ENCODE measurements around the gene BIRC7. TPM values are rescaled to one million over a fixed set of nuclear protein-coding genes. Genes with fewer than 3 reads are reported as not detected.

BIRC7 gene
- total RNA-seq, 1 donor from 2014 or later, result not detected

DNA sequence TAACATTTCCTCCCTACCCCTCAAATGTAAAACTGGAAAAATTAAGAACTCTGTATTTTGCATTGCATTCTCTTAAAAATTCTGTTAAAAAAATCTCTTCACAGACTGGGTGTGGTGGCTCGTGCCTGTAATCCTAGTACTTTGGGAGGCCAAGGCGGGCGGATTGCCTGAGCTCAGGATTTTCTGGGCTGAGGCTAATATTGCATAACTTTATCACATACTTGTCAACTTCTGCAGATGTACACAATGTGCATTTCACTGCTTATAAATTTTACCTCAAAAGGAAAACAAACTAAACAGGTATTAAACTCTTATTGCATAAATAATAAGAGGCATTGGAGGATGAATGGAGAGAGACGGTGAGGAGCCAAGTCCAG lies 40.9 kb upstream of the BIRC7 start:
- peaks cover 37% of the 10 kb centered on the region for H3K36me3 Mint-ChIP-seq (ENCODE audit: low read depth)
- H3K4me3 Mint-ChIP-seq (ENCODE audit: low read depth), result no peak overlapping the region
- no peaks in the 10 kb centered on the region for H3K27me3 Mint-ChIP-seq (ENCODE audit: low read depth)
- no peak overlapping the region for H3K27ac Mint-ChIP-seq
- no peak for DNase-seq (ENCODE audit: low spot score)
- intact Hi-C loops (cut with micrococcal nuclease), result no loop called here
- no peaks in the 10 kb centered on the region for H3K9me3 Mint-ChIP-seq
- H3K4me1 Mint-ChIP-seq (ENCODE audit: low read depth), result peaks cover 17% of the 10 kb centered on the region

DNA sequence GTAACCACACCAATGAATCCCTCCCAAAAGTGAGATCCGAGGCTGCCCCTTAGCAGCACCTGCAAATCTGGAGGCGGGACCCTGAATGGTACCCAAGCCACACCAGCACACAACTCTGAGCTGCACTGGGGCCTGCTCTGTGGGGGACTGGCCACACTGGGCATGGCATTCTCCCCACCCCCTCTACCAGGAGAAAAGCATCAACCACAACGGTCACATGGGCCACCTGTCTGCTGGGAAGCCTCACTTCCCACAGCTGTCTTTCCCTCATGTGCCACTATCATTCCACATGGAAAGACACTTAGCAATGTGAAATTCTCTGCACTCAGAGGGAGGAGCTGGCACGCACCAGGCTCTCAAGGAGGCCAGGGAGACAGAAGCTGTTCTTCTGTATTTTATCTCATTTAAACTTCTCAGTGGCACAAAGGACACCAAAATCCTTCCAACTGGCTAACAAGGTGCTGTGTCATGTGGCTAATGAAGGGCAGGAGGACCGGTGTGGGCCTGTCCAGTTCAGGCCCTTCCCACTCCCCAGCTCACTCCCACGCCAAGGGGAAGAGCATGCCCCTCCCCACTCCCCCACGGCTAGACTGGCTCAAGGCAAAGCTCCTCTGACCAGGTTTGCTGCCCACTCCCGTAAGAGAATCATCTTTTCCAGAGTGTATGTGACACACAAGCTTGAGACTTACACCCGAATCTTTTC lies 38.8 kb upstream of the BIRC7 start:
- Mint-ChIP-seq H3K4me3 (ENCODE audit: low read depth) (no peak overlapping the region), H3K4me1 (ENCODE audit: low read depth) (peaks cover 17% of the 10 kb centered on the region), H3K27ac (no peak overlapping the region), H3K36me3 (ENCODE audit: low read depth) (peaks cover 46% of the 10 kb centered on the region), H3K9me3 (no peaks in the 10 kb centered on the region), H3K27me3 (ENCODE audit: low read depth) (no peaks in the 10 kb centered on the region)
- intact Hi-C loops (cut with micrococcal nuclease), result no loop called here
- no peak for DNase-seq (ENCODE audit: low spot score)

DNA sequence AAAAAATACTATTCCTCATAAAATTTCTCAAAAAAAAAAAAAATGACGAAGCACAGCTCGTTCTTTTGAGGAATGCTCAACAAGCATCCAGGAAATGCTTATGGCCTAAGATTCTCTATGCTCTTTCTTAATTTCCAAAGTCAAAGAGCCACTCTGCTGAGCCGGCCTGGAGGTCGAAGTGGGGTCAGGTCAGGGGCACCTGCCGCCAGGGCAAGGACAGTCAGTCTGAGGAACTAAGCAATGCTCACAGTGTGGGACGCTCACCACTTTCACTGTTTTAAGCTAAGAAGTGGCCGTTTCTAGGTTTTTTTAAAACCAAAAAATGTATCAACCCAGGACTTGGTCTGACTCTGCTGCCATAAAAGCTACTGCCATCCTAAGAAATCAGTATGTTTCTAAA lies 37.1 kb upstream of the BIRC7 start:
- Mint-ChIP-seq H3K36me3 (ENCODE audit: low read depth) (peaks cover 55% of the 10 kb centered on the region), H3K27ac (no peak overlapping the region), H3K4me3 (ENCODE audit: low read depth) (no peak overlapping the region), H3K9me3 (no peaks in the 10 kb centered on the region), H3K4me1 (ENCODE audit: low read depth) (peaks cover 17% of the 10 kb centered on the region), H3K27me3 (ENCODE audit: low read depth) (no peaks in the 10 kb centered on the region)
- DNase-seq (ENCODE audit: low spot score), result no peak
- intact Hi-C loops (cut with micrococcal nuclease), result no loop called here

DNA sequence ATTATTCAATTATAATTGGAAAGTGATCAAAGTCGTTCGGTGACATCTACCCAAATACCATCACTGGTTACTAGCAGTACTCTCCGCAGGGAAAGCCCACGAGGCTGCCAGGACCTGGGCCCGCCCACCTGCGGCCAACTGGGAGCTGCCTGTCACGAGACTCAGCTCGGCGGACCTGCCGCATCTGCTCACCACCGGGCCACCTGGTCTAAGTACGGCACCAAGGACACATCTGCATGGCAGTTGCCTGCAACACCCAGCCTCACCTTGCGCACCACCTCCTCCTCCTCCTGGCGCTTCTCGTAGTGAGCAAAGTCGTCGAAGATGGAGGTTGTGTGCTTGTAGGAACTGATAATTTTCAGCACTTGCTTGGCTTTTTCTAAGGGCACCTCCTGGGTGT lies 33.7 kb upstream of the BIRC7 start:
- no peak overlapping the region for H3K27ac Mint-ChIP-seq
- no peaks in the 10 kb centered on the region for H3K9me3 Mint-ChIP-seq
- no peak overlapping the region for H3K4me3 Mint-ChIP-seq (ENCODE audit: low read depth)
- H3K4me1 Mint-ChIP-seq (ENCODE audit: low read depth), result peaks cover 9% of the 10 kb centered on the region
- DNase-seq (ENCODE audit: low spot score), result no peak
- H3K27me3 Mint-ChIP-seq (ENCODE audit: low read depth), result no peaks in the 10 kb centered on the region
- intact Hi-C loops (cut with micrococcal nuclease), result no loop called here
- peaks cover 64% of the 10 kb centered on the region for H3K36me3 Mint-ChIP-seq (ENCODE audit: low read depth)

DNA sequence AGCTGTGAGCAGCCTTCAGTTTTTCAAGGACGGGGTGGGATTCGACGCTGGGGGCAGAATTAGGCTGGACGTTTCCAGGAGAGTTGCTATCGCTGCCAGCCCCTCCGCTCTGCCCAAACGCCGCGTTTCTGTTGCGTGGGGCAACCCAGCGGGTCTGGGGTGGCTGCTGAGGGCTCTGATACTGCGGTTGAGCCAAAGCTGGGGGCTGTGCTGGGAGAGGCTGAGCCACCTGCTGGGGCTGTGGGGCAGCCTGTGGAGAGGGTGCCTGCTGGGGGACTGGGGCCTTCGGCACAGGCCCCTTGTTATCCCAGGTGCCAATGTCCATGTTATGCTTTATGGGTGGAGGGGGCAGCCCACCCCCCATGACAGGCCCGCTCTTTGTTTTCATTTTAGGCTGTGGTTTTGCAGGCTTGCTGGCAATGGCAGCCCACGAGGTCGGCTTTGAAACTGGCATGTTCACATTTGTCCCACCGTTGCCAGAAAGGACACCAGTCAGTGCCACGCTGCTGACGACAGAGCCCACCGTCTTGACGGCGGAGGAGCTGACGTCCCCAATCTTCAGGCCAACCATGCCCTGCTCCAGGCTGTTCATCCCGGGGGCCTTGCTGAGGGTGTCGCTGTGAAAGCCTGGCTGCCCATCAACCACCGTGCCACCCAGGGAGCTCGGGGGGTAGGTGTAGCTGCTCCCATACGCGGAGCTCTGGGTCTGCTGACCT lies 32.7 kb upstream of the BIRC7 start:
- Mint-ChIP-seq H3K27ac (no peak overlapping the region), H3K9me3 (no peaks in the 10 kb centered on the region), H3K36me3 (ENCODE audit: low read depth) (peaks cover 66% of the 10 kb centered on the region), H3K4me3 (ENCODE audit: low read depth) (no peak overlapping the region), H3K27me3 (ENCODE audit: low read depth) (no peaks in the 10 kb centered on the region), H3K4me1 (ENCODE audit: low read depth) (peaks cover under 1% of the 10 kb centered on the region)
- intact Hi-C loops (cut with micrococcal nuclease), result no loop called here
- no peak for DNase-seq (ENCODE audit: low spot score)

DNA sequence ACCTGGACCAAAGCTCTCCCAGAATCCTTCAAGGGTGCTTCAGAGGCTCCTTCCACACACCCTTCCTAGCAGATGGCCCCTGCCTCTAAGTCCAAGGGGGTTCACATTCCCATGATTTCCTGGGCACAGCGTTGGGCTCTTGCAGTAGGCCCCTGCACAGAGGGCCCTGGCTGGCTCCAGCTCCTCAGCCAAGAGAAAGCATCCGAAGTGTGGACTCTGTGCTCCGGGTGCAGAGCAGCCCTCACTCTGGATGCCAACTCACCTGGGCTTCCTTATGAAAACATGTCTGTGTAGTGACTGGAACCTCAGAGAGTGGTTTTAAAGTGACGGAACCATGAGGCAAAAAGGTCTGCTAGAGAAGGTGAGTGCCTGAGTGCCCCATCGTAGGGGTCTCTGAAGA lies 31.3 kb upstream of the BIRC7 start:
- intact Hi-C loops (cut with micrococcal nuclease), result no loop called here
- peaks cover 66% of the 10 kb centered on the region for H3K36me3 Mint-ChIP-seq (ENCODE audit: low read depth)
- no peak for DNase-seq (ENCODE audit: low spot score)
- H3K9me3 Mint-ChIP-seq, result no peaks in the 10 kb centered on the region
- no peaks in the 10 kb centered on the region for H3K4me1 Mint-ChIP-seq (ENCODE audit: low read depth)
- H3K4me3 Mint-ChIP-seq (ENCODE audit: low read depth), result no peak overlapping the region
- H3K27ac Mint-ChIP-seq, result no peak overlapping the region
- no peaks in the 10 kb centered on the region for H3K27me3 Mint-ChIP-seq (ENCODE audit: low read depth)

DNA sequence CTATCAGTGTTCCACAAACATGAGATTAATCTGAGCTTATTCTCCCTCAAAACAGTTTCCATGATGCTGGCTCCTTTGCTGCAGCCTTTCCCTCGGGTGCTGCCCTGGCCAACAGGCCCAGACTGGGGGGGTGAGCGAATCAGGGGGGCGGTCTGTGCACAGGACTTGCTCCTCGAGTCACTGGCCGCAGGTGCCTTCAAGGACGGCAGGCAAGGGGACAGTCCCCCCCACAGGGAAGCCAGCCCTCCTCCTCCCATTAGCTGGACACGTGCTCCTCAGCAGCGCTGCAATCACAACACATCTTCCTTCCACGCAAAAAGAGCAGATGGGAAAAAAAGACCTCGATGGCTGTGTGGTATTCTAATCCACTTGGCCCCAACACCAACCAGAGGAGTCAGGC lies 29.8 kb upstream of the BIRC7 start:
- no peaks in the 10 kb centered on the region for H3K9me3 Mint-ChIP-seq
- DNase-seq (ENCODE audit: low spot score), result no peak
- peaks cover 6% of the 10 kb centered on the region for H3K4me1 Mint-ChIP-seq (ENCODE audit: low read depth)
- no peak overlapping the region for H3K27ac Mint-ChIP-seq
- intact Hi-C loops (cut with micrococcal nuclease), result no loop called here
- H3K36me3 Mint-ChIP-seq (ENCODE audit: low read depth), result peaks cover 70% of the 10 kb centered on the region
- H3K4me3 Mint-ChIP-seq (ENCODE audit: low read depth), result no peak overlapping the region
- H3K27me3 Mint-ChIP-seq (ENCODE audit: low read depth), result no peaks in the 10 kb centered on the region

DNA sequence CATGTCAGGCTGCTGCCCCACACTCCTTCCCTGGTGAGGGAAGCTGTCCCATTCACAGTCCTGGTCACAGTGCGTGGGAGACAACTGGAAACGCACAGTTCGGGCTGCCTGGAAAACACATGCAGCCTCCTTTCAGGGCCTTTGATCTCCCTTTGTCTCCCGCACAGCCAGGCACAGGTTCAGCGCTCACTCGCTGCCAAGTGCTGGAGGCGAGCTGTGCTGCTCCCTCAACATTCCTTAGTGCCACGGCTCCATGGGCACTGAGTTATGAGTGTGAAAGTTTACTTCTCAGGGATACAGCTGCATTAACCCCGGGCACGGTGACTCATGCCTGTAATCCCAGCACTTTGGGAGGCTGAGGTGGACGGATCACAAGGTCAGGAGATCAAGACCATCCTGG lies 28.8 kb upstream of the BIRC7 start:
- no peaks in the 10 kb centered on the region for H3K9me3 Mint-ChIP-seq
- no peaks in the 10 kb centered on the region for H3K27me3 Mint-ChIP-seq (ENCODE audit: low read depth)
- H3K4me3 Mint-ChIP-seq (ENCODE audit: low read depth), result no peak overlapping the region
- DNase-seq (ENCODE audit: low spot score), result no peak
- intact Hi-C loops (cut with micrococcal nuclease), result no loop called here
- H3K36me3 Mint-ChIP-seq (ENCODE audit: low read depth), result peaks cover 67% of the 10 kb centered on the region
- peaks cover 9% of the 10 kb centered on the region for H3K4me1 Mint-ChIP-seq (ENCODE audit: low read depth)
- no peak overlapping the region for H3K27ac Mint-ChIP-seq

DNA sequence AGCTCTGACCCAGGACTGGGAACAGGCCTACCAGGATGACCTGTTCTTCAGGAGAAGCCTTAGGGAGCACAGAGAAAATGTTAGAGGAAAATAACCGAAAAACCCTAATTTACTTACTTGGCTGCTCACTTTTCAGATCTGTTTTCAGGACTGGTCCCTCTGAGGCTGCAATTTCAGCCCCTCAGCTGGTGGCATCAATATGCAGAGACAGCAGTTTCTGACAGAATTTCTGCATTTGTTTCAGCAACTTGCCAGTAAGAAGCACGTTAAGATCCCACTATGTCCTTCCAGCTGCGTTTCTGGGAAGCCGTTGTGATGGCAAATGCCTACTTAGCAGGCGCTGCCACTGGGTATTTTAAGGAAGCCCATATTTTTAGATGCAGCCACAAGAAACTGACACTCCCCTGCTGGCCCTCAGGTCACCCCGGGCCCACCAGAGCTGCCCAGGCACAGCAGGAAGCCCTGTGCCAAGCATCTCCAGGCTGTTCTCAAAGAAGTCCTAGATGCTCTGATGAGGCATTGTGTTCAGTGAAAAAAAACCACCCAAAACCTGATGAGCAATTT lies 27.3 kb upstream of the BIRC7 start:
- no peaks in the 10 kb centered on the region for H3K27me3 Mint-ChIP-seq (ENCODE audit: low read depth)
- no peaks in the 10 kb centered on the region for H3K9me3 Mint-ChIP-seq
- H3K4me1 Mint-ChIP-seq (ENCODE audit: low read depth), result peaks cover 19% of the 10 kb centered on the region
- intact Hi-C loops (cut with micrococcal nuclease), result no loop called here
- no peak overlapping the region for H3K4me3 Mint-ChIP-seq (ENCODE audit: low read depth)
- no peak overlapping the region for H3K27ac Mint-ChIP-seq
- DNase-seq (ENCODE audit: low spot score), result no peak
- H3K36me3 Mint-ChIP-seq (ENCODE audit: low read depth), result peaks cover 75% of the 10 kb centered on the region

DNA sequence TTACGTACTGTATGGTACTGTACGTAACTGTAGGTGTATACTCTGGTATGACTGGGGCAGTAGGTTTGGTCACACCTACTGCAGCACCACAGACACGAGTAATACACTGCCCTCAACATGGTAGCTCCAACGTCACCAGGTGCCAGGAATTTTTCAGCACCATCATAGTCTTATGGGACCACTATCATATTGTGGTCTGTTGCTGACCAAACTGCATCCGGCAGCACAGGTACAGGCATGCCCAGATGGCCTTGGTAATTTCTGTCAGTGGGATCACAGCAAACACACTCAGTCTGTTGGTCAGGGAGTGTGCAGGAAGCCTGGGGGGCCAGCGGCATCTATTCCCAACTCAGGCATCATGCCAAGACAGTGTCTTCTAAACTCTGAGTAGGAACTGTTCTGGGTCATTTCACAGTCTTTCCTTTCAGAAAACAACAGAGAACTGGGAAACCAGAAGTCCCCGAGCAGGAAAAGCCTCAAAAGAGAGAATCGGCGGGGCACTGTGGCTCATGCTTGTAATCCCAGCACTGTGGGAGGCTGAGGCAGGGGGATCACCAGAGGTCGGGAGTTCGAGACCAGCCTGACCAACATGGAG lies 25.6 kb upstream of the BIRC7 start:
- no peak for DNase-seq (ENCODE audit: low spot score)
- no peak overlapping the region for H3K27ac Mint-ChIP-seq
- no peak overlapping the region for H3K4me3 Mint-ChIP-seq (ENCODE audit: low read depth)
- peaks cover 76% of the 10 kb centered on the region for H3K36me3 Mint-ChIP-seq (ENCODE audit: low read depth)
- no peaks in the 10 kb centered on the region for H3K9me3 Mint-ChIP-seq
- peaks cover 35% of the 10 kb centered on the region for H3K4me1 Mint-ChIP-seq (ENCODE audit: low read depth)
- intact Hi-C loops (cut with micrococcal nuclease), result no loop called here
- H3K27me3 Mint-ChIP-seq (ENCODE audit: low read depth), result no peaks in the 10 kb centered on the region

DNA sequence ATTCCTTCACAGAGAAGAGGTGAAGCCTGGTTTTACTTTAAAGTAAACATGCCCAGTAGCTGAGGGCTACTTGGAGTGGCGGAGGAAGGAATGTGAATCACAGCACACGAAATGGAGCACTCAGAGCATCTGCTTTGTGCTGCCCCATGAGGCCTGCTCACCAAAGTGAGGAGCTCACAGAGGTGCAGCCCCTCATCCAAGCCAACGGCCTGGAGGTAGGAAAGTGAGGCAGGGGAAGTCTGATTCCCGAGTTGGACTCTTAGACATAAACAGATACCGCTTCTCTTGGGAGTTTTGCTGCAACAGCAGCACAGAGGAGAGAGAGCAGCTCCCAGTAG lies 23.3 kb upstream of the BIRC7 start:
- Mint-ChIP-seq H3K27ac (no peak overlapping the region), H3K36me3 (ENCODE audit: low read depth) (peaks cover 60% of the 10 kb centered on the region), H3K27me3 (ENCODE audit: low read depth) (no peaks in the 10 kb centered on the region), H3K4me1 (ENCODE audit: low read depth) (peaks cover 39% of the 10 kb centered on the region), H3K4me3 (ENCODE audit: low read depth) (no peak overlapping the region), H3K9me3 (no peaks in the 10 kb centered on the region)
- DNase-seq (ENCODE audit: low spot score), result no peak
- intact Hi-C loops (cut with micrococcal nuclease), result no loop called here

DNA sequence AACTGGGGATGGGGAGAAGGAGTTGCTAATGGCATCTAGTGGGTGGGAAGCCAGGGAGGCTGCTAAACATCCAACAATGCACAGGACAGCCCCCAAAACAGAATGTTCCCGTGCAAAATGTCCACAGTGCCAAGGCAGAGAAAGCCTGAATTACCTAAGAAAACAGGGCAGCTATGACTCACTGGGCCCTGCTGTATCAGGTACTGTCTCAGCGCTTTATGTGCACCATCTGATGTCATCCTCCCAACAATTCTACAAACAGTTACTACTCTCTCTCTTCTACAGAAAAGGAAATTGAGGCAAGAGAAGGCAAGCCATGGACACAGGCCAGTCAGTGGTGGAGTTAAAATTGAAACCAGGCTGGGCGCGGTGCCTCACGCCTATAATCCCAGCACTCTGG lies 22.9 kb upstream of the BIRC7 start:
- peaks cover 39% of the 10 kb centered on the region for H3K4me1 Mint-ChIP-seq (ENCODE audit: low read depth)
- H3K27ac Mint-ChIP-seq, result no peak overlapping the region
- no peaks in the 10 kb centered on the region for H3K27me3 Mint-ChIP-seq (ENCODE audit: low read depth)
- no peaks in the 10 kb centered on the region for H3K9me3 Mint-ChIP-seq
- intact Hi-C loops (cut with micrococcal nuclease), result no loop called here
- peaks cover 58% of the 10 kb centered on the region for H3K36me3 Mint-ChIP-seq (ENCODE audit: low read depth)
- no peak for DNase-seq (ENCODE audit: low spot score)
- H3K4me3 Mint-ChIP-seq (ENCODE audit: low read depth), result peak overlapping the region; percentile 11

DNA sequence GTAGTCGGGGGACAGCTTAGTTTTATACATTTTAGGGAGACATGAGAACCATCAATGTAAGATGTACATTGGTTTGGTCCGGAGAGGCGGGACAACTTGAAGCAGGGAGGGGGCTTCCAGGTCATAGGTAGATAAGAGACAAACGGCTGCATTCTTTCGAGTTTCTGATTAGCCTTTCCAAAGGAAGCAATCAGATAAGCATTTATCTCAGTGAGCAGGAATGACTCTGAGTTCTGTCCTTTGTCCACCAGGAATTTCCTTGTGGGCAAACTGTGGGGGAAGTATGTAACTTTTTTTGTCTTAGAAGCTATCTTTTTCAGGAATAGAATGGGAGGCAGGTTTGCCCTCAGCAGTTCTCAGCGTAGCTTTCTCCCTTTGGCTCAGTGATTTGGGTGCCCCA lies 21.2 kb upstream of the BIRC7 start:
- DNase-seq (ENCODE audit: low spot score), result no peak
- H3K4me3 Mint-ChIP-seq (ENCODE audit: low read depth), result peak overlapping the region; percentile 98
- H3K9me3 Mint-ChIP-seq, result no peaks in the 10 kb centered on the region
- H3K36me3 Mint-ChIP-seq (ENCODE audit: low read depth), result peaks cover 48% of the 10 kb centered on the region
- H3K27me3 Mint-ChIP-seq (ENCODE audit: low read depth), result no peaks in the 10 kb centered on the region
- H3K27ac Mint-ChIP-seq, result peak overlapping the region; percentile 51
- intact Hi-C loops (cut with micrococcal nuclease), result no loop called here
- H3K4me1 Mint-ChIP-seq (ENCODE audit: low read depth), result peaks cover 39% of the 10 kb centered on the region
